WTC11 (cell line): Measurements from ENCODE around the gene LIMS2.

Experiments used
- ESRRA ChIP-seq: sonication (generic); formaldehyde crosslinking; IDR thresholded peaks from 2 replicates; pipeline ENCODE4 v1.8.1; 2022; ENCODE audit warnings: mild to moderate bottlenecking, missing genetic modification reagents, borderline replicate concordance
- NFE2L1 ChIP-seq: sonication (generic); formaldehyde crosslinking; IDR thresholded peaks from 2 replicates; pipeline ENCODE4 v1.8.1; 2023; ENCODE audit warnings: missing genetic modification reagents
- ZNF121 ChIP-seq: sonication (generic); formaldehyde crosslinking; IDR thresholded peaks from 2 replicates; pipeline ENCODE4 v1.8.0; 2023; ENCODE audit warnings: missing genetic modification reagents
- TF ChIP-seq, protein P1 (sequence below): sonication (generic); formaldehyde crosslinking; IDR thresholded peaks from 2 replicates; pipeline ENCODE4 v1.8.1; 2022; ENCODE audit warnings: mild to moderate bottlenecking, missing genetic modification reagents, moderate library complexity, borderline replicate concordance
- TF ChIP-seq, protein P2 (sequence below): sonication (generic); formaldehyde crosslinking; IDR thresholded peaks from 2 replicates; pipeline ENCODE4 v1.8.0; 2022; ENCODE audit warnings: mild to moderate bottlenecking, missing genetic modification reagents
- TF ChIP-seq, protein P3 (sequence below): fragments of 200-600 bp; IDR thresholded peaks from 2 replicates; pipeline ENCODE4 v1.8.0; 2022; ENCODE audit warnings: antibody characterized with exemption

DNA sequence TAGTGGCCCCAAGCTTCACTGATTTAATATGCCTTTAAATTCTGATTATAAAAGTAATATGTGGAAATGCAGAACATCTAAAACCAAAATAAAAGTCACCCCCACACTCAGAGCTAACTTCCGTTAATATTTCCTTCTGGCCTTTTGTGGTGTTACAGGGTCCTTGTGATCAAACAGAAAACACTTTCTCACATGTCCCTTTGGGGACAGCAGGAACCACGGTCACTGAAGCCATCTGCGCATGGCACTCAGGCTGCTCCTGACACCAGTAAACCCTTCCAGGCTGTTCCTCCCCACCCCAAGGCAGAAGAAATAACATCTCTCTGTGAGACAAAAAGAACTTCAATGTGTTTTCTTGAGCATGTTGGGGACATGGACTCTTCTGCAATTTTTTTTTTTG lies 54.5 kb downstream of the LIMS2 start:
- TF ChIP-seq, protein P1, sequence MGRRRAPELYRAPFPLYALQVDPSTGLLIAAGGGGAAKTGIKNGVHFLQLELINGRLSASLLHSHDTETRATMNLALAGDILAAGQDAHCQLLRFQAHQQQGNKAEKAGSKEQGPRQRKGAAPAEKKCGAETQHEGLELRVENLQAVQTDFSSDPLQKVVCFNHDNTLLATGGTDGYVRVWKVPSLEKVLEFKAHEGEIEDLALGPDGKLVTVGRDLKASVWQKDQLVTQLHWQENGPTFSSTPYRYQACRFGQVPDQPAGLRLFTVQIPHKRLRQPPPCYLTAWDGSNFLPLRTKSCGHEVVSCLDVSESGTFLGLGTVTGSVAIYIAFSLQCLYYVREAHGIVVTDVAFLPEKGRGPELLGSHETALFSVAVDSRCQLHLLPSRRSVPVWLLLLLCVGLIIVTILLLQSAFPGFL (CRISPR knock-in tag): no peak
- TF ChIP-seq ESRRA: no peak
- TF ChIP-seq ZNF121 (CRISPR knock-in tag): no peak
- no peak for TF ChIP-seq NFE2L1 (CRISPR knock-in tag)
- TF ChIP-seq, protein P2, sequence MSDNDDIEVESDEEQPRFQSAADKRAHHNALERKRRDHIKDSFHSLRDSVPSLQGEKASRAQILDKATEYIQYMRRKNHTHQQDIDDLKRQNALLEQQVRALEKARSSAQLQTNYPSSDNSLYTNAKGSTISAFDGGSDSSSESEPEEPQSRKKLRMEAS (CRISPR knock-in tag): no peak
- TF ChIP-seq, protein P3, sequence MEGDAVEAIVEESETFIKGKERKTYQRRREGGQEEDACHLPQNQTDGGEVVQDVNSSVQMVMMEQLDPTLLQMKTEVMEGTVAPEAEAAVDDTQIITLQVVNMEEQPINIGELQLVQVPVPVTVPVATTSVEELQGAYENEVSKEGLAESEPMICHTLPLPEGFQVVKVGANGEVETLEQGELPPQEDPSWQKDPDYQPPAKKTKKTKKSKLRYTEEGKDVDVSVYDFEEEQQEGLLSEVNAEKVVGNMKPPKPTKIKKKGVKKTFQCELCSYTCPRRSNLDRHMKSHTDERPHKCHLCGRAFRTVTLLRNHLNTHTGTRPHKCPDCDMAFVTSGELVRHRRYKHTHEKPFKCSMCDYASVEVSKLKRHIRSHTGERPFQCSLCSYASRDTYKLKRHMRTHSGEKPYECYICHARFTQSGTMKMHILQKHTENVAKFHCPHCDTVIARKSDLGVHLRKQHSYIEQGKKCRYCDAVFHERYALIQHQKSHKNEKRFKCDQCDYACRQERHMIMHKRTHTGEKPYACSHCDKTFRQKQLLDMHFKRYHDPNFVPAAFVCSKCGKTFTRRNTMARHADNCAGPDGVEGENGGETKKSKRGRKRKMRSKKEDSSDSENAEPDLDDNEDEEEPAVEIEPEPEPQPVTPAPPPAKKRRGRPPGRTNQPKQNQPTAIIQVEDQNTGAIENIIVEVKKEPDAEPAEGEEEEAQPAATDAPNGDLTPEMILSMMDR: no peak
